ENCODE data around the gene SEC14L5. TPM values are rescaled to one million over a fixed set of nuclear protein-coding genes. Genes with fewer than 3 reads are reported as not detected.
A peak's percentile ranks its signal among the peaks of the same experiment; 100 is the strongest.

SEC14L5 gene
- total and polyA plus RNA-seq, 10 of the 15 experiments (the other 5 are each of a cell fraction or from before 2014, with no cell fraction given): 0.01 TPM; not detected in 9

DNA sequence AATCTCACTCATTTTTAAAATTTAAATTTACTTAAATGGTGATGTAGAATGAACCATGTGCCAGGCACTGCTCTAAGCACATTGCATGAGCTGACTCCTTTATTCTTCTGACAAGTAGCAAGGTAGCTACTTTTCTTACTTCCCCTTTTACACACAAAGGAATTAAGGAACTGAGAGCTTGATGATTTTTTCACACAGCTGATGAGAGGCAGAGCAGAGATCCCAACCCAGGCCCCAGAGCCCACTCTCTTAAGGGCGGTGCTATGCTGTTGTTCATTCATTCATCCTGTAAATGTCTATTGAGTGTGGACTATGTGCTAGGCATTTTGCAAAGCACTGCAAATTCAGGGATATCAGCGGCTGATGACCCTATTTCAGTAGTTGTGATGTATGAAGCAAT, 17.9 kb downstream of the SEC14L5 start (continued):
- TF ChIP-seq HDAC6 (IDR thresholded peaks at IDR 0.05; ENCODE audit: unreplicated experiment): no peak
- peak; percentile 47; the same call in 1 of the 2 replicates for TF ChIP-seq ZNF217 (IDR thresholded peaks at IDR 0.05)
- TF ChIP-seq YBX1 (IDR thresholded peaks at IDR 0.05): no peak
- TF ChIP-seq TAF1 (IDR thresholded peaks at IDR 0.05; ENCODE audit: borderline replicate concordance, low read depth, low read length): no peak
- peak; percentile 22 to 55; a peak in 2 of 4 replicates for TF ChIP-seq IKZF2 (IDR thresholded peaks at IDR 0.05)
- no peak for TF ChIP-seq EGR1 (IDR thresholded peaks at IDR 0.05; ENCODE audit: borderline replicate concordance in 1 of 2, low read depth in 2 of 2, low read length in 2 of 2)
- TF ChIP-seq CBX5 (IDR thresholded peaks at IDR 0.05; ENCODE audit: low read depth): peak; percentile 87
- TF ChIP-seq EP300 (IDR thresholded peaks at IDR 0.05; ENCODE audit: borderline replicate concordance in 1 of 2, control insufficient read depth in 1 of 2, low read depth in 2 of 2, low read length in 2 of 2): peak in 1 of 2 experiments; percentile 86; a peak in 1 of 4 replicates
- TF ChIP-seq RUNX3 (IDR thresholded peaks at IDR 0.05; ENCODE audit: low read length): 0 out of 2 replicates have a peak, but pooled peaks have one; percentile 17
- no peak for TF ChIP-seq IKZF1 (conservative IDR thresholded peaks at IDR 0.05)
- no peak for TF ChIP-seq ZBED1 (IDR thresholded peaks at IDR 0.05; ENCODE audit: borderline replicate concordance)
- TF ChIP-seq KLF5 (IDR thresholded peaks at IDR 0.05; ENCODE audit: partially characterized antibody): no peak
- TF ChIP-seq MTA2 (IDR thresholded peaks at IDR 0.05; ENCODE audit: low read depth): peak; percentile 53; the same call in 1 of the 2 replicates
- TF ChIP-seq MEF2A (IDR thresholded peaks at IDR 0.05; ENCODE audit: insufficient read depth, low read depth, low read length): 0 out of 2 replicates have a peak, but pooled peaks have one; percentile 23
- TF ChIP-seq CREM (IDR thresholded peaks at IDR 0.05; ENCODE audit: low read depth): peak; percentile 49
- TF ChIP-seq BCL11A (IDR thresholded peaks at IDR 0.05; ENCODE audit: low read depth, low read length): peak; percentile 39; the same call in 1 of the 2 replicates
- TF ChIP-seq, protein P1, sequence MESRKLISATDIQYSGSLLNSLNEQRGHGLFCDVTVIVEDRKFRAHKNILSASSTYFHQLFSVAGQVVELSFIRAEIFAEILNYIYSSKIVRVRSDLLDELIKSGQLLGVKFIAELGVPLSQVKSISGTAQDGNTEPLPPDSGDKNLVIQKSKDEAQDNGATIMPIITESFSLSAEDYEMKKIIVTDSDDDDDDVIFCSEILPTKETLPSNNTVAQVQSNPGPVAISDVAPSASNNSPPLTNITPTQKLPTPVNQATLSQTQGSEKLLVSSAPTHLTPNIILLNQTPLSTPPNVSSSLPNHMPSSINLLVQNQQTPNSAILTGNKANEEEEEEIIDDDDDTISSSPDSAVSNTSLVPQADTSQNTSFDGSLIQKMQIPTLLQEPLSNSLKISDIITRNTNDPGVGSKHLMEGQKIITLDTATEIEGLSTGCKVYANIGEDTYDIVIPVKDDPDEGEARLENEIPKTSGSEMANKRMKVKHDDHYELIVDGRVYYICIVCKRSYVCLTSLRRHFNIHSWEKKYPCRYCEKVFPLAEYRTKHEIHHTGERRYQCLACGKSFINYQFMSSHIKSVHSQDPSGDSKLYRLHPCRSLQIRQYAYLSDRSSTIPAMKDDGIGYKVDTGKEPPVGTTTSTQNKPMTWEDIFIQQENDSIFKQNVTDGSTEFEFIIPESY (IDR thresholded peaks at IDR 0.05): no peak
- TF ChIP-seq ATF7 (IDR thresholded peaks at IDR 0.05; ENCODE audit: low read depth): peak; percentile 39; the same call in 1 of the 2 replicates
- TF ChIP-seq DPF2 (IDR thresholded peaks at IDR 0.05): peak; percentile 83; the same call in 1 of the 2 replicates
- TF ChIP-seq SIN3A (IDR thresholded peaks at IDR 0.05; ENCODE audit: low read depth, low read length): no peak
- TF ChIP-seq ZNF24 (IDR thresholded peaks at IDR 0.05): peak; percentile 94
- no peak for TF ChIP-seq HCFC1 (IDR thresholded peaks at IDR 0.05; ENCODE audit: low read length)
- no peak for TF ChIP-seq JUNB (IDR thresholded peaks at IDR 0.05)
- TF ChIP-seq BRCA1 (IDR thresholded peaks at IDR 0.05; ENCODE audit: low read depth, low read length): no peak

All from GM12878 (cell line).